ENCODE data around the gene CTNNBIP1. TPM values are rescaled to one million over a fixed set of nuclear protein-coding genes. Genes with fewer than 3 reads are reported as not detected.

CTNNBIP1 gene
- total RNA-seq, 3 donors from 2014 or later (not counting 1 experiment from before 2014, with no cell fraction given): 26.4 to 31.0 (median 29.8) TPM

GRCh38 chr1:9874959-9875635 lies 35.0 kb downstream of the CTNNBIP1 start:
- intact Hi-C loops (cut with micrococcal nuclease): loop anchor here (1.0 to 2.0 kb wide), 3 partner anchors 67 to 554 kb away; partner anchors contain the start of gene UBE4B
- H3K36me3 Mint-ChIP-seq: no peaks in the 10 kb centered on the region
- H3K9me3 Mint-ChIP-seq: no peaks in the 10 kb centered on the region
- no peak overlapping the region for H3K4me3 Mint-ChIP-seq
- H3K4me3 ChIP-seq (ENCODE audit: low read length): no peak overlapping the region
- H3K4me1 ChIP-seq (ENCODE audit: control insufficient read depth, insufficient read depth, low read length): peaks cover 8% of the 10 kb centered on the region
- peaks cover 10 to 12% of the 10 kb centered on the region in 2 donors for H3K4me1 Mint-ChIP-seq
- H3K9me3 ChIP-seq (ENCODE audit: control insufficient read depth, insufficient read depth, low read length): no peaks in the 10 kb centered on the region
- H3K27ac ChIP-seq (ENCODE audit: low read length): no peak overlapping the region
- 51% methylated on average over 25 of the region's 25 CpGs for WGBS (ENCODE audit: insufficient coverage)
- DNase-seq (peak; percentile 63 to 89), ATAC-seq (peak; percentile 82 to 99 (median 98))
- H3K36me3 ChIP-seq (ENCODE audit: control insufficient read depth, insufficient read depth, low read length): peaks cover 10% of the 10 kb centered on the region
- peak; percentile 93 for TF ChIP-seq CTCF (IDR thresholded peaks at IDR 0.05)
- H3K27ac Mint-ChIP-seq: no peak overlapping the region
- no peaks in the 10 kb centered on the region for H3K27me3 ChIP-seq (ENCODE audit: control insufficient read depth, insufficient read depth, low read length)
- H3K27me3 Mint-ChIP-seq (ENCODE audit: low read depth in 2 of 2): no peaks in the 10 kb centered on the region

GRCh38 chr1:9874412-9874811 lies 35.7 kb downstream of the CTNNBIP1 start:
- DNase-seq: no peak
- Histone ChIP-seq H3K4me3 (ENCODE audit: low read length) (no peak overlapping the region), H3K4me1 (ENCODE audit: control insufficient read depth, insufficient read depth, low read length) (peaks cover 8% of the 10 kb centered on the region), H3K9me3 (ENCODE audit: control insufficient read depth, insufficient read depth, low read length) (no peaks in the 10 kb centered on the region), H3K36me3 (ENCODE audit: control insufficient read depth, insufficient read depth, low read length) (peaks cover 10% of the 10 kb centered on the region), H3K27ac (ENCODE audit: low read length) (no peak overlapping the region), H3K27me3 (ENCODE audit: control insufficient read depth, insufficient read depth, low read length) (no peaks in the 10 kb centered on the region)
- H3K4me1 Mint-ChIP-seq: peaks cover 10 to 12% of the 10 kb centered on the region in 2 donors
- ATAC-seq: peak in 1 of 3 donors; percentile 16
- H3K36me3 Mint-ChIP-seq: no peaks in the 10 kb centered on the region
- no peak overlapping the region for H3K27ac Mint-ChIP-seq
- no peaks in the 10 kb centered on the region for H3K27me3 Mint-ChIP-seq (ENCODE audit: low read depth in 2 of 2)
- no peak overlapping the region for H3K4me3 Mint-ChIP-seq
- no peak for TF ChIP-seq CTCF (IDR thresholded peaks at IDR 0.05)
- WGBS (ENCODE audit: insufficient coverage): 91% methylated on average over 3 of the region's 3 CpGs
- intact Hi-C loops (cut with micrococcal nuclease): loop anchor here (2.0 kb wide), 1 partner anchor 554 kb away; no protein-coding TSS in a partner anchor
- no peaks in the 10 kb centered on the region for H3K9me3 Mint-ChIP-seq

GRCh38 chr1:9873992-9874391 lies 36.1 kb downstream of the CTNNBIP1 start:
- H3K4me1 Mint-ChIP-seq: peaks cover 10 to 12% of the 10 kb centered on the region in 2 donors
- 93% methylated on average over 5 of the region's 5 CpGs for WGBS (ENCODE audit: insufficient coverage)
- Histone ChIP-seq H3K4me1 (ENCODE audit: control insufficient read depth, insufficient read depth, low read length) (peaks cover 8% of the 10 kb centered on the region), H3K4me3 (ENCODE audit: low read length) (no peak overlapping the region), H3K27me3 (ENCODE audit: control insufficient read depth, insufficient read depth, low read length) (no peaks in the 10 kb centered on the region), H3K27ac (ENCODE audit: low read length) (no peak overlapping the region), H3K36me3 (ENCODE audit: control insufficient read depth, insufficient read depth, low read length) (peaks cover 10% of the 10 kb centered on the region), H3K9me3 (ENCODE audit: control insufficient read depth, insufficient read depth, low read length) (no peaks in the 10 kb centered on the region)
- H3K9me3 Mint-ChIP-seq: no peaks in the 10 kb centered on the region
- no peak for TF ChIP-seq CTCF (IDR thresholded peaks at IDR 0.05)
- no peaks in the 10 kb centered on the region for H3K36me3 Mint-ChIP-seq
- ATAC-seq (no peak), DNase-seq (no peak)
- no peak overlapping the region for H3K27ac Mint-ChIP-seq
- intact Hi-C loops (cut with micrococcal nuclease): loop anchor here (2.0 kb wide), 1 partner anchor 555 kb away; no protein-coding TSS in a partner anchor
- H3K27me3 Mint-ChIP-seq (ENCODE audit: low read depth in 2 of 2): no peaks in the 10 kb centered on the region
- no peak overlapping the region for H3K4me3 Mint-ChIP-seq
